K562 (cell line): ENCODE measurements around the gene QKI. TPM values are rescaled to one million over a fixed set of nuclear protein-coding genes. Genes with fewer than 3 reads are reported as not detected.

Experiments
- REST ChIP-seq, 2 experiments: fragments of 450-650 bp; formaldehyde crosslinking in 1 of 2; IDR thresholded peaks; 2 replicates each; pipeline versions ENCODE4 v1.4.0 to v1.6.1; 2014 to 2020; ENCODE audit warnings: mild to moderate bottlenecking in 2 of 2, borderline replicate concordance in 1 of 2, low read depth in 1 of 2
- ZBED1 ChIP-seq: IDR thresholded peaks from 2 replicates; pipeline ENCODE4 v1.6.1; 2014
- polyA plus RNA-seq, 8 experiments: library from polyadenylated mRNA; depleted of rRNA in 4 of 8; stranded (reverse) in 5 of 8; unstranded in 3 of 8; fragments of >200 nt; fragmentation: Nextera tagmentation in 2 of 8; fragmentation: Illumina TruSeq in 1 of 8; extraction: Ambion mirVana in 2 of 8; extraction: Trizol in 1 of 8; gene quantifications; 2 replicates each; pipeline versions ENCODE4 v1.2.1 to v1.2.3, GENCODE V29; 2011 to 2014; ENCODE audit warnings: inconsistent platforms in 1 of 8, missing spikeins in 1 of 8
- total RNA-seq, 7 experiments: library from RNA; depleted of rRNA in 6 of 7; stranded (reverse); fragments of >200 nt in 6 of 7; fragmentation: Illumina TruSeq in 2 of 7; extraction: Trizol in 2 of 7; gene quantifications; 2 replicates each; pipeline versions ENCODE4 v1.2.1 to v1.2.3, GENCODE V29; 2011 to 2021; ENCODE audit warnings: low replicate concordance in 1 of 7

Gene QKI
- total and polyA plus RNA-seq, 9 of the 15 experiments (the other 6 are each of a cell fraction or from before 2014, with no cell fraction given) = 20.4 to 215 (median 123) TPM

- TF ChIP-seq REST (IDR thresholded peaks at IDR 0.05; ENCODE audit: borderline replicate concordance) = no peak
- no peak for TF ChIP-seq REST (CRISPR knock-in tag; IDR thresholded peaks at IDR 0.05; ENCODE audit: low read depth)
- no peak for TF ChIP-seq ZBED1
Measured at GRCh38 chr6:163527291-163527690, 112.8 kb downstream of the QKI start (continued).
